Measurements from ENCODE around the gene EIF4G3.
"Not testable (repeated sequence)": the region's sequence is repeated elsewhere in the genome, so short reads cannot be mapped to it uniquely, and the experiment has no call there.

EIF4G3 gene

DNA sequence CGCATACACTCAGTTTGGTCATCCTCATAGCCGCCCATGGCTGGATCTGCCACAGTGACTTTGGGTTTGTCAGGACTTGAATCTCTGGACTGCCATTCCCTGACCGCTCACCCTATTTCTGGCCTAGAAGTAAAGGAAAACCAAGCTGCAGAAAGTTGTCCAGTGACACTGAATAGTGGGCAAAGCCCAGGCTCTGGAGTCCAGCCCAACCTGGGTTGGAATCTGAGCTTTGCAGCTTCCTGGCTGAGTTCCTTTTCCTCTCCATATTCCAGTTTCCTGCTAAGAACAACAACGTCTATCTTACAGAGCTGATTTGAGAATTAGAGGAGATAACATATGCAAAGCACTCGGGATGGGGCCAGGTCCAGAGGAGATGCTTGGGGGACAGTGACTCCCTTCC, 15.6 kb upstream of the EIF4G3 start:
- Histone ChIP-seq H2AFZ (ENCODE audit: low read depth, low read length) (no peak overlapping the region), H3K4me3 (ENCODE audit: insufficient read depth in 1 of 2, low read depth in 1 of 2, low read length in 2 of 2) (no peak overlapping the region), H3K4ac (ENCODE audit: low read depth in 1 of 2, low read length in 2 of 2) (no peak overlapping the region), H2BK5ac (ENCODE audit: low read depth, low read length, poor library complexity, severe bottlenecking) (no peak overlapping the region), H2BK15ac (ENCODE audit: low read depth, poor library complexity, severe bottlenecking) (no peak overlapping the region), H2BK12ac (ENCODE audit: low read length in 2 of 2) (no peak overlapping the region), H3K14ac (ENCODE audit: low read length in 2 of 2) (no peak overlapping the region), H3K27me3 (ENCODE audit: control insufficient read depth in 1 of 2, insufficient read depth in 1 of 2, low read length in 2 of 2) (peaks cover 0 to 12% of the 10 kb centered on the region in 2 experiments), H4K91ac (ENCODE audit: low read length) (no peak overlapping the region), H3K4me1 (ENCODE audit: control insufficient read depth, insufficient read depth, low read depth, low read length) (no peaks in the 10 kb centered on the region), H3K18ac (ENCODE audit: low read depth in 1 of 2, low read length in 2 of 2) (no peak overlapping the region), H3K4me2 (ENCODE audit: low read length, poor library complexity, severe bottlenecking) (no peak overlapping the region), H2AK5ac (ENCODE audit: low read length, severe bottlenecking) (no peak overlapping the region), H3K23ac (ENCODE audit: low read length in 2 of 2) (no peak overlapping the region), H3K9me3 (ENCODE audit: control insufficient read depth, low read length) (no peaks in the 10 kb centered on the region), H3K36me3 (ENCODE audit: control insufficient read depth in 1 of 2, insufficient read depth in 2 of 2, low read depth in 1 of 2, low read length in 2 of 2) (no peaks in the 10 kb centered on the region), H3K79me1 (replicated peaks; ENCODE audit: low read length, poor library complexity, severe bottlenecking) (no peaks in the 10 kb centered on the region), H4K8ac (ENCODE audit: low read length) (peak overlapping the region; percentile 19), H3K9ac (ENCODE audit: low read length) (no peak overlapping the region), H3K27ac (ENCODE audit: low read length, poor library complexity, severe bottlenecking) (no peak overlapping the region), H2BK120ac (ENCODE audit: low read depth, low read length) (no peak overlapping the region)
- DNase-seq, result no peak
- WGBS, result 70% methylated on average over 5 of the region's 5 CpGs

- not testable (repeated sequence) for H3K36me3 ChIP-seq (ENCODE audit: control insufficient read depth in 1 of 2, insufficient read depth in 2 of 2, low read depth in 1 of 2, low read length in 2 of 2); H2BK12ac ChIP-seq (ENCODE audit: low read length in 2 of 2); H3K23ac ChIP-seq (ENCODE audit: low read length in 2 of 2); H3K9ac ChIP-seq (ENCODE audit: low read length); H2BK15ac ChIP-seq (ENCODE audit: low read depth, poor library complexity, severe bottlenecking); H2AFZ ChIP-seq (ENCODE audit: low read depth, low read length); H3K4ac ChIP-seq (ENCODE audit: low read depth in 1 of 2, low read length in 2 of 2); H3K9me3 ChIP-seq (ENCODE audit: control insufficient read depth, low read length); H4K91ac ChIP-seq (ENCODE audit: low read length); H3K79me1 ChIP-seq (replicated peaks; ENCODE audit: low read length, poor library complexity, severe bottlenecking); H2AK5ac ChIP-seq (ENCODE audit: low read length, severe bottlenecking); H4K8ac ChIP-seq (ENCODE audit: low read length); H3K14ac ChIP-seq (ENCODE audit: low read length in 2 of 2); H3K4me2 ChIP-seq (ENCODE audit: low read length, poor library complexity, severe bottlenecking); H2BK5ac ChIP-seq (ENCODE audit: low read depth, low read length, poor library complexity, severe bottlenecking); H3K4me1 ChIP-seq (ENCODE audit: control insufficient read depth, insufficient read depth, low read depth, low read length); H3K27ac ChIP-seq (ENCODE audit: low read length, poor library complexity, severe bottlenecking); H3K18ac ChIP-seq (ENCODE audit: low read depth in 1 of 2, low read length in 2 of 2); DNase-seq; H3K4me3 ChIP-seq (ENCODE audit: insufficient read depth in 1 of 2, low read depth in 1 of 2, low read length in 2 of 2); H2BK120ac ChIP-seq (ENCODE audit: low read depth, low read length)
- H3K27me3 ChIP-seq (ENCODE audit: control insufficient read depth in 1 of 2, insufficient read depth in 1 of 2, low read length in 2 of 2), result peaks cover 0 to 12% of the 10 kb centered on the region in 2 experiments
- 51% methylated on average over 2 of the region's 2 CpGs for WGBS
Measured at GRCh38 chr1:21190771-21191170, 14.1 kb upstream of the EIF4G3 start.

GRCh38 chr1:21189906-21190500, 13.3 kb upstream of the EIF4G3 start:
- H2AFZ ChIP-seq (ENCODE audit: low read depth, low read length), result no peak overlapping the region
- H2BK15ac ChIP-seq (ENCODE audit: low read depth, poor library complexity, severe bottlenecking), result no peak overlapping the region
- H3K4me3 ChIP-seq (ENCODE audit: insufficient read depth in 1 of 2, low read depth in 1 of 2, low read length in 2 of 2), result no peak overlapping the region
- H3K9me3 ChIP-seq (ENCODE audit: control insufficient read depth, low read length), result no peaks in the 10 kb centered on the region
- no peak overlapping the region for H3K14ac ChIP-seq (ENCODE audit: low read length in 2 of 2)
- no peaks in the 10 kb centered on the region for H3K79me1 ChIP-seq (replicated peaks; ENCODE audit: low read length, poor library complexity, severe bottlenecking)
- H3K4ac ChIP-seq (ENCODE audit: low read depth in 1 of 2, low read length in 2 of 2), result no peak overlapping the region
- no peak for DNase-seq
- no peak overlapping the region for H3K18ac ChIP-seq (ENCODE audit: low read depth in 1 of 2, low read length in 2 of 2)
- no peak overlapping the region for H3K9ac ChIP-seq (ENCODE audit: low read length)
- H3K4me2 ChIP-seq (ENCODE audit: low read length, poor library complexity, severe bottlenecking), result no peak overlapping the region
- peaks cover 0 to 12% of the 10 kb centered on the region in 2 experiments for H3K27me3 ChIP-seq (ENCODE audit: control insufficient read depth in 1 of 2, insufficient read depth in 1 of 2, low read length in 2 of 2)
- no peak overlapping the region for H2BK12ac ChIP-seq (ENCODE audit: low read length in 2 of 2)
- H3K23ac ChIP-seq (ENCODE audit: low read length in 2 of 2), result no peak overlapping the region
- H2BK5ac ChIP-seq (ENCODE audit: low read depth, low read length, poor library complexity, severe bottlenecking), result no peak overlapping the region
- no peak overlapping the region for H4K91ac ChIP-seq (ENCODE audit: low read length)
- no peak overlapping the region for H2BK120ac ChIP-seq (ENCODE audit: low read depth, low read length)
- WGBS, result 80% methylated on average over 1 of the region's 1 CpG
- no peaks in the 10 kb centered on the region for H3K4me1 ChIP-seq (ENCODE audit: control insufficient read depth, insufficient read depth, low read depth, low read length)
- no peaks in the 10 kb centered on the region for H3K36me3 ChIP-seq (ENCODE audit: control insufficient read depth in 1 of 2, insufficient read depth in 2 of 2, low read depth in 1 of 2, low read length in 2 of 2)
- no peak overlapping the region for H2AK5ac ChIP-seq (ENCODE audit: low read length, severe bottlenecking)
- H4K8ac ChIP-seq (ENCODE audit: low read length), result no peak overlapping the region
- no peak overlapping the region for H3K27ac ChIP-seq (ENCODE audit: low read length, poor library complexity, severe bottlenecking)

DNA sequence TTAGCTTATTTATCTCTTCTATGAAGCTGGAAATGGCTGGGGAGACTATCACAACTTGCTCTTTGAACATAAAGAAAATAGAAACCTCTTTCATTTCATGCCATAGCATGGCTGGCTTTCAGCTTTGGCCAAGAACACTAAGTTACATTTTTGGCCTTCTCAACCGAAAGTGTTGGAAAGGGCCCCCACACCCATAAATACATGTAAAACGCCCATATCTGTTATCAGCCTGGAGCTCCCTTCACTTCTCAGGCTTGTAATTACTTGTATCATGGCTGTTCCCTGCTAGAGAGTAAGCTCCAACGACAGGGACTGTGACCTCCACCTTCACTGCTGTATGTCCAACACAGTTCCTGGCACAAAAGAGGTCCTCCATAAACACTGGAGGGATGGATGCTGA, 12.7 kb upstream of the EIF4G3 start:
- H4K91ac ChIP-seq (ENCODE audit: low read length), result no peak overlapping the region
- no peak overlapping the region for H3K18ac ChIP-seq (ENCODE audit: low read depth in 1 of 2, low read length in 2 of 2)
- H2AFZ ChIP-seq (ENCODE audit: low read depth, low read length), result no peak overlapping the region
- H3K9me3 ChIP-seq (ENCODE audit: control insufficient read depth, low read length), result no peaks in the 10 kb centered on the region
- H3K9ac ChIP-seq (ENCODE audit: low read length), result no peak overlapping the region
- no peak overlapping the region for H2BK15ac ChIP-seq (ENCODE audit: low read depth, poor library complexity, severe bottlenecking)
- no peak overlapping the region for H2BK120ac ChIP-seq (ENCODE audit: low read depth, low read length)
- H2BK5ac ChIP-seq (ENCODE audit: low read depth, low read length, poor library complexity, severe bottlenecking), result no peak overlapping the region
- no peaks in the 10 kb centered on the region for H3K36me3 ChIP-seq (ENCODE audit: control insufficient read depth in 1 of 2, insufficient read depth in 2 of 2, low read depth in 1 of 2, low read length in 2 of 2)
- H4K8ac ChIP-seq (ENCODE audit: low read length), result no peak overlapping the region
- no peak overlapping the region for H3K23ac ChIP-seq (ENCODE audit: low read length in 2 of 2)
- H3K4me1 ChIP-seq (ENCODE audit: control insufficient read depth, insufficient read depth, low read depth, low read length), result no peaks in the 10 kb centered on the region
- no peaks in the 10 kb centered on the region for H3K79me1 ChIP-seq (replicated peaks; ENCODE audit: low read length, poor library complexity, severe bottlenecking)
- H3K4me2 ChIP-seq (ENCODE audit: low read length, poor library complexity, severe bottlenecking), result no peak overlapping the region
- no peak overlapping the region for H3K4me3 ChIP-seq (ENCODE audit: insufficient read depth in 1 of 2, low read depth in 1 of 2, low read length in 2 of 2)
- H3K27me3 ChIP-seq (ENCODE audit: control insufficient read depth in 1 of 2, insufficient read depth in 1 of 2, low read length in 2 of 2), result peaks cover 0 to 12% of the 10 kb centered on the region in 2 experiments
- H2AK5ac ChIP-seq (ENCODE audit: low read length, severe bottlenecking), result no peak overlapping the region
- no peak overlapping the region for H3K27ac ChIP-seq (ENCODE audit: low read length, poor library complexity, severe bottlenecking)
- no peak overlapping the region for H3K4ac ChIP-seq (ENCODE audit: low read depth in 1 of 2, low read length in 2 of 2)
- 25% methylated on average over 2 of the region's 3 CpGs for WGBS
- H2BK12ac ChIP-seq (ENCODE audit: low read length in 2 of 2), result no peak overlapping the region
- no peak for DNase-seq
- H3K14ac ChIP-seq (ENCODE audit: low read length in 2 of 2), result no peak overlapping the region

Measured in mesenchymal stem cell (in vitro differentiated cells and primary cell).